Brain microvascular endothelial cell (primary cell): Measurements from ENCODE around the gene TAS2R40.

Experiments
- DNase-seq: peaks from one replicate; pipeline ENCODE4 v3.0.0-alpha.2; 2020
- H3K27ac ChIP-seq: fragments of 250-450 bp; sonication (Bioruptor Pico); 2 replicates; pipeline ENCODE4 v1.5.1; 2020; ENCODE audit warnings: mild to moderate bottlenecking, moderate library complexity
- H3K27me3 ChIP-seq: fragments of 250-450 bp; sonication (Bioruptor Pico); replicated peaks from 2 replicates; pipeline ENCODE4 v1.5.1; 2020; ENCODE audit warnings: mild to moderate bottlenecking
- H3K36me3 ChIP-seq: fragments of 250-450 bp; sonication (Bioruptor Pico); replicated peaks from 2 replicates; pipeline ENCODE4 v1.5.1; 2020; ENCODE audit warnings: mild to moderate bottlenecking
- H3K4me3 ChIP-seq: 2 replicates; pipeline ENCODE4 v1.5.1; 2011; ENCODE audit warnings: low read depth, mild to moderate bottlenecking, control low read depth, low read length, moderate library complexity
- in situ Hi-C: cut with HindIII; loops from 2 replicates; pipeline ENCODE4 v1.10.0; 2017; ENCODE audit warnings: low sequenced_read_pairs, low pct_ligation_motif_present
- TF ChIP-seq, protein P1 (sequence below): IDR thresholded peaks from 2 replicates; pipeline ENCODE4 v1.5.1; 2011; ENCODE audit warnings: low read depth, mild to moderate bottlenecking, moderate library complexity, low read length, control low read depth, inconsistent platforms; ENCODE audit errors: missing control alignments

The TAS2R40 gene

DNA sequence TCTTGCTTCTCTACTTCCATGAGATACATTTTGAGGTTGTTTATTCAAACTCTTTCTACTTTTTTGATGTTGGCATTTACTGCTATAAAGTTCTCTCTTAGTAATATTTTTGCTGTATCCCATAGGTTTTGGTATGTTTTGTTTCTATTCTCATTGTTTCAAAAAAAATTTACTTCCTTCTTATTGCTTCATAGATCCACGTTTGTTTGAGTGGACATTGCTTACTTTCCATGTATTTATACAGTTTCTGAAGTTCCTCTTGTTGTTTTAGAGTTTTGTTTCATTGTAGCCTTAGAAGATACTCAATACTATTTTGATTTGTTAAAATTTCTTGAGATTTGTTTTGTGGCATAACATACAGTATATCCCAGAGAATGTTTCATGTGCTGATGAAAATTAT is 13.7 kb downstream of the TAS2R40 start:
- no peak for DNase-seq
- Histone ChIP-seq H3K27me3 (no peaks in the 10 kb centered on the region), H3K4me3 (no peak overlapping the region), H3K36me3 (no peaks in the 10 kb centered on the region), H3K27ac (no peak overlapping the region)
- TF ChIP-seq, protein P1, sequence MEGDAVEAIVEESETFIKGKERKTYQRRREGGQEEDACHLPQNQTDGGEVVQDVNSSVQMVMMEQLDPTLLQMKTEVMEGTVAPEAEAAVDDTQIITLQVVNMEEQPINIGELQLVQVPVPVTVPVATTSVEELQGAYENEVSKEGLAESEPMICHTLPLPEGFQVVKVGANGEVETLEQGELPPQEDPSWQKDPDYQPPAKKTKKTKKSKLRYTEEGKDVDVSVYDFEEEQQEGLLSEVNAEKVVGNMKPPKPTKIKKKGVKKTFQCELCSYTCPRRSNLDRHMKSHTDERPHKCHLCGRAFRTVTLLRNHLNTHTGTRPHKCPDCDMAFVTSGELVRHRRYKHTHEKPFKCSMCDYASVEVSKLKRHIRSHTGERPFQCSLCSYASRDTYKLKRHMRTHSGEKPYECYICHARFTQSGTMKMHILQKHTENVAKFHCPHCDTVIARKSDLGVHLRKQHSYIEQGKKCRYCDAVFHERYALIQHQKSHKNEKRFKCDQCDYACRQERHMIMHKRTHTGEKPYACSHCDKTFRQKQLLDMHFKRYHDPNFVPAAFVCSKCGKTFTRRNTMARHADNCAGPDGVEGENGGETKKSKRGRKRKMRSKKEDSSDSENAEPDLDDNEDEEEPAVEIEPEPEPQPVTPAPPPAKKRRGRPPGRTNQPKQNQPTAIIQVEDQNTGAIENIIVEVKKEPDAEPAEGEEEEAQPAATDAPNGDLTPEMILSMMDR: no peak
- in situ Hi-C loops: no loop called here

DNA sequence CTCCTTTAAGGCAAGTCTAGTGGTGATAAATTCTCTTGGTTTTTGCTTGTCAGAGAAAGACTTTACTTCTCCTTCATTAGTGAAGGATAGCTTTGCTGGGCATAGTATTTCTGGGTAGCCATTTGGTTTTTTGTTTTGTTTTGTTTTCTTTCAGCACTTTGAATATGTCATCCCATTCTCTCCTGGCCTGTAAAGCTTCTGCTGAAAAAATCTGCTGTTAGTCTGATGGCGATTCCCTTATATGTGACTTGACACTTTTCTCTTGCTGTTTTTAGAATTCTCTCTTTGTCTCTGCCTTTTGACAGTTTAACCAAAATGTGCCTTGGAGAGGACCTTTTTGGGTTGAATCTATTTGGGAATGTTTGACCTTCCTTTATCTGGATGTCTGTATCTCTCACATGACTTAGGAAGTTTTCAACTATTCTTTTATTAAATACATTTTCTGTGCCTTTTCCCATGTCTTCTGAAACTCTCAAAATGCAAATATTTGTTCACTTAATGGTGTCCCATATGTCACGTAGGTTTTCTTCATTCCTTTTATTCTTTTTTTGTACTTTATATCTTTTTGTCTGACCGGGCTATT is 14.7 kb downstream of the TAS2R40 start:
- H3K36me3 ChIP-seq: no peaks in the 10 kb centered on the region
- no peaks in the 10 kb centered on the region for H3K27me3 ChIP-seq
- DNase-seq: no peak
- TF ChIP-seq, protein P1: no peak
- H3K27ac ChIP-seq: no peak overlapping the region
- H3K4me3 ChIP-seq: no peak overlapping the region
- in situ Hi-C loops: no loop called here

DNA sequence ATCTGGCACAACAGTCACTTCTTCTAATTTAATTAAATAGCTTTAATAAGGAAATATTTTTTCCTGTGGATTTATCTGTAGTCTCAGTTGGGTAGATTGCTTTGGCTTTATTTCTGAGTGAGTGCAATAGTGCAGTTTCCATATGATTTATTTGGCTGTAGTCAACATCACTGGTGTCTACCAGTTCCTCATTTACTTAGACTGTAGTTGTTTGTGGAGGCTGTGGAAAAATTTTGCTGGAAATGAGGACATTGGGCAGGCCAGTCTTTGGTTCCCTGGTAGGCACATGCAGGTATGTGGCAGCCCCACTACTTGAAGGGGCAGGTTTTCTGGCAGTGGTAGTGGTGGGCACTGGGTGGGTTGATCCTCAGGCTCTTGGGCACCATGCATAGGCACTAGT is 15.5 kb downstream of the TAS2R40 start:
- in situ Hi-C loops: no loop called here
- H3K4me3 ChIP-seq: no peak overlapping the region

DNA sequence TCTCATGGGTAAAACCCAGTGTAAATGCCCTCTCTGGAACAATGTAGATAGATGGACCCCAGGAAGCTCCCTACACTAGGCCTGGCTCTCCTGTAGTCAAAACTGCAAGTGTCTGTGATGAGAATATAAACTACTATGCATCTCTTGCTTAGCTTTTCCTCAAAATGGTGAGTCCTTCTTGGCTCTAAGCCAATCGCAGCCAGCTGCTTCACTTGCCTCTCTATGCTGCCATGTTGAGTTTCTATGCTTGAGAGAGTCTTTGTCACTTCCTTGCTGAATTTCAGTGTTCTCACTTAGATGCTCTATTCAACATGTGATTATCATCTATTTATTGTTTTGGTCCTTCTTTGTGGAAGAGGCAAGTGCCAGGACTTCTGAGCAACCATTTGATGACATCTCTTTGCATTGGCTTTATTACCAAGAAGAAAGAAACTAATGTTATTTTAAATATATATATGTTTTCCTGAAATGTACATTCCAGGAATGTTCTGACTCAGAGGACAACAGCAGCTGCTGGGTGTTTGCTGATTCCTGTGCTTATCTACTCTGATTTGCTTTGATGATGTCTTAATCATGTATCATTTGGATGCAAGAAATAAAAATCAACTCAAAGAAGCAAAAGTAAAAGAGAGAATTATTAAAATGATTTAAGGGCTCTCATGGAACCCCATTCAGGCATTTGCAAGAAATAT is 16.6 kb downstream of the TAS2R40 start:
- Histone ChIP-seq H3K36me3 (no peaks in the 10 kb centered on the region), H3K4me3 (no peak overlapping the region), H3K27ac (no peak overlapping the region), H3K27me3 (no peaks in the 10 kb centered on the region)
- in situ Hi-C loops: no loop called here
- TF ChIP-seq, protein P1: no peak
- no peak for DNase-seq

More for the DNA sequence above, 15.5 kb downstream of the TAS2R40 start:
- Histone ChIP-seq H3K27me3 (no peaks in the 10 kb centered on the region), H3K27ac (no peak overlapping the region), H3K36me3 (no peaks in the 10 kb centered on the region)
- no peak for DNase-seq
- TF ChIP-seq, protein P1: no peak

DNA sequence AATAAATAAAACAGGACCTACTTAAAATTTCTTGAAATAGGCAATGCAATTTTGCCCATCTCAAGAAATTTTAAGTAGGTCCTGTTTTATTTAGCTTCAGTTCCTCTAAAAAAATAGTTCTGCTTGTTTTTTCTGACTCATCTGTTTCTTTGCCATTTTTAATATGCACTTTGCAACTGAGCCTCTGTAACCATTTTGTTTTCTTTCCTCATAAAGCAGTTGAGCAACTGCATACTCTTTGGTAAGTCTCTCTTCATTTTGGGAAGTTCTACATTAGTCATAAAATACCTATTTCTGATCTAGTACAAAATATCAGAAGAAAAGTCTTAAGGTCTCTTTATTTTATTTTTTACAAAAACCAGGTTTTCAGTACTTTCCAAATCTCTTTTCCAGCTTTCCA is 18.0 kb downstream of the TAS2R40 start:
- Histone ChIP-seq H3K27ac (peak overlapping the region; percentile 70), H3K27me3 (no peaks in the 10 kb centered on the region), H3K36me3 (no peaks in the 10 kb centered on the region), H3K4me3 (no peak overlapping the region)
- in situ Hi-C loops: no loop called here
- no peak for DNase-seq
- TF ChIP-seq, protein P1: no peak
